ENCODE measurements around the gene SLC25A47.
"Not testable (repeated sequence)": the region's sequence is repeated elsewhere in the genome, so short reads cannot be mapped to it uniquely, and the experiment has no call there.

Gene SLC25A47

DNA sequence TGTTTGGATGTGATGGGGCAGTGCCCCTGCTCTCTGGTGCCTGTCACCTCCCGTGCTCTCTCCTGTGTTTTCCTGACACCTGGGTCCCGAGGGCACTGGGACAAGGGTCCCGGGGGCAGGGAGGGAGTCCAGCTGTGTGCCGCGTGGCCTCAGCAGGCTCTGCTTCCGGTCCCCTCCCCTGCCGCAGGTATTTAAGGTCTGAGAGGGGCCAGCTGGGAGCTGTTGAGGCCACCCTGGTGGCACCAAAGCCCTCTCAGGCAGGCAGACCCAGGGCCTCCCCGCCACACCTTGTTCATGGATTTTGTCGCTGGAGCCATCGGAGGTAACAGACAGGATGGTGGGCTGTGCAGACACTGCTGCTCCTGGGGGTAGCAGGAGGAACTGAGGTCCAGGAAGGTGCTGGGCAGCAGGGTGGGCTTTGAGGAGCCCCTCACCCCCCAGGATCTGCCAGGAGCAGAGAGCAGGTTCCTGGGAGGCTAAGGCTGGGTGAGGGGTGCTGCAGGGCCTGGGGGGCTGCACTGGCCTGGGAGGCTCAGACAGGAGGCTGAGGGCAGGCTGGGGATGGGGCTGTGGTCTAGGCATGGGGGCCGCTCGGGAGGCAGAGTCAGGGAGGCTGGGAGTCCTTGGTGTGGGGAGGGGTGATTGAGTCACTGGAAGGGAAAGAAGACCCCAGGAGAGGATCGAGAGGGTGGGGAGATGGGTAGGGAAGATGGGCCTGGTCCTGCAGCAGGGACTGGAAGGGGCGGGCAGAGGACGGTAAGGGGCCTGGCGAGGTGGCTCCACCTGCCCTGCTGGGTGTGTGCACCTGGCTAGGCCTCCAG is at the start of gene SLC25A47:
Gene SLC25A47 (plus strand): TSS at position 219 of the 821 bp plus-strand sequence. CDS start 76 bp downstream, at position 295.
- no peak for DNase-seq

DNA sequence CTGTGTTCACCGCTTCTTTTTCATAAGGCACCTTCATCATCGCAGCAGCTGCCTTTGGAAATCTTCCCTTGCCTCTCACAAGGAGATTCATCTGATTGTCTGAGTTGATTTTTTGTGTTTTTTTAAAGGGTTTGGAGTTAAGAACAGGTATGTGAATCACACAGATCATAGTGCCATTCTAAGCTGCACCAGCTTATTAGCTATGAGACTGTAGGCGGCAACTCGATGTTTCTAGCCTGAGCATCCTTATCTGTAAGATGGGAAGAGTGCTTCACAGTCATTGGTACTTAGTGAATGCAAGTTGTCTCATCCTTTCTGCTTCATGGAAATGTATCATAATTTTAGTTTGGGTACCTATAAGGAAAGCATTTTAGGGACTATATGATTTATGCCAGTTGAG is 48.9 kb upstream of the SLC25A47 start:
- DNase-seq, result no peak

DNA sequence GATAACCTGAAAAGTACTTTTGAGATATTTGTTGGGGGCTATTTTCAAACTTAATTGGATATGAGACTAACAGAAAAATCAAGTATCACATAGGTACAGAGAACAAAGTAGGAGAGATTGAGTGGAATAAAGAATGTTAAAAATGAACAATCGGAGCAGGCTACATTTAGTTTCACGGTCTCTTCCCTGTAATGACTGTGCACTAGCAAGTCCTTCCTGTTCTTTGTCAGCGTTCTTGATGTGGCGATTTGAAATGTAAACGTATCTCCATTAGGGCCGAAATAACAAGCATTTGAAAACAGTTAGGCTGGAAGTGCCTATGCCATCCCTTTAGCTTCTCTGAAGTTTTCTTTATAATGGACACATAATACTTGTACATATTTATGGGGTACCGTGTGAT is 47.9 kb upstream of the SLC25A47 start:
- no peak for DNase-seq

GRCh38 chr14:100278702-100279101 is 44.4 kb upstream of the SLC25A47 start:
- no peak for DNase-seq

DNA sequence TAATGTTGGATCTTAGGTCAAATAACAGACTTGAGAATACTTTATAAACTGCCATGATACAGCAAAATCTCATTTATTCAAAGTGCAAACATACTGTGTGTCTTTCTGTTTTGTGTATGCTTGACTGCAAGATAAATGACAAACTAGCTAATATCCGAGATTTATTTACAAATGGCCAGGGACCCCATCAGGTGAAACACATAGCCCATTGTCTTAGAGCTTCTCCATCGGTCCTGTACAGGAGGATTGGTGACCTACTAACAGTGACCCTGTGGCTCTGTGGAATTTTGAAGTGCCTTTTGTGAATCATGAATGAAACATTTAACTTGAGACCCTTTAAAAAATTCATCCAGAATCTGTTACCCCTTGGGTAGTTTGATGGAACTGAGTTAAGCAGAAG is 44.0 kb upstream of the SLC25A47 start:
- DNase-seq, result no peak

DNA sequence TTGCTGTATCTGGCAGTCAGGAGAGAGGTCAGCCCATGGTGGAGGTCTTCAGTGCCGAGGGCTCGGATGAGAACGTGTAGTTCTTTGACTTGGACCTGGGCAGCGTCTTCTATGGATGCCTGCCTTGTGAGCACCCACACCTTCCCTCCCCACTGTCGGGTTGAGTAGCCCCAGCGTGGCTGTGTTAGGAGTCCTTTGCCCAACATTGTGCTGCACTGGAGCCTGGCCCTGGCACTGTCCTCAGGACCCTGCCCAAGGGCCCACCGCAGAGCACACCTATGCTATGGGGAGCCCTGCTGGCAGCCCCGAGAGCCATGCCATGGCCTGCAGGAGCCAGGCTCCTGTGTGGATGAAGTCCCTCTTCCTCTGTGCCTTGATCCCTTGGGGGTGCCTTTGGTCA is 43.6 kb upstream of the SLC25A47 start:
- no peak for DNase-seq

DNA sequence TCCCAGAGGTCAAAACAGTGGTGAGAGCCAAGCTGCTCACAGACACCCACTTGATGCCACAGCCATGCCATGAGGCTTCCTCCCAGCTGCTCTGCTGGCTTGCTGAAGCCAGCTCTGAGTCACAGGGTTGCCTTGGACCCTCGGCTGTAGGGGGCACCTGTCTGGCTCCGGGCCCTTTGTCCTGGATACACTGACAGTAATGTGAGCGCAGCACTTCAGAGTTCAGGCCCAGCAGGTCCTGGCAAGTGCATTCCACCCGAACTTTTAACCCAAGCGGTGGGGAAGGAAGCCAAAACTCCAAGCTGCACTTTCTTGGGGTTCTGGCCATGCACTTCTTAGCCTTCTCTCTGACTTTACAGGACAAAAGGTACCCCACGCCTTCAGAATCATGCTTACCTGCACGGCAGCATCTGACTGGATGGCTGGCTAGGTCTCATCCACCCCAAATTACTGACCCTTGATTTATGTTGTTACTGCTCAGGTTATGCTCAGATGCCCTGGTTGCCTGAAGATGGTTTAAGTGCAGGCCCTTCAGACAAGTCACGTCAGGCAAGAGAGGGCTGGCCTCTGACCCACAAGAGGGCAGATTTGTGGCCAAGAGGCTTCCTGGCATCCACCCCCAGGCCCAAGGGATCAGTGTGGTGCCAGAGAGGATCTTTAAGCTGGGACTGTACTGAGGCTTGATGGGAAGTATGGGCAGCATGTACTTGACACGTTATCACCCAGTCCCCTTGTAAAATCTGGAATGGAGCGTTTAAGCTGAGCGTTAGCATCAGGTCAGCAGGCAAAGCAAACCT is 41.7 kb upstream of the SLC25A47 start:
- no peak for DNase-seq

- DNase-seq, result no peak
Measured at GRCh38 chr14:100282083-100282350, 41.1 kb upstream of the SLC25A47 start.

GRCh38 chr14:100282766-100283419 is 40.2 kb upstream of the SLC25A47 start:
- DNase-seq, result no peak

DNA sequence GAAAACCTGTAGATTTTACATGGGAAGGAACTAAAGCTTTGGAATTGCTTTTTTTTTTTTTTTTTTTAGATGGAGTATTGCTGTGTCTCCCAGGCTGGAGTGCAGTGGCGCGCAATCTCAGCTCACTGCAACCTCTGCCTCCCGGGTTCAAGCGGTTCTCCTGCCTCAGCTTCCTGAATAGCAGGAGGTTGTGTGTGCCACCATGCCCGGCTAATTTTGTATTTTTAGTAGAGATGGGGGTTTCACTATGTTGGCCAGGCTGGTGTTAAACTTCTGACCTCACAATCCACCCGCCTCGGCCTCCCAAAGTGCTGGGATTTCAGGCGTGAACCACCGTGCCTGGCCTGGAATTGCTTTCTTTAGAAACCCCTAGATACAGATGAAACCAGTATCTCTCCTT is 39.7 kb upstream of the SLC25A47 start:
- DNase-seq, result not testable (repeated sequence)

DNA sequence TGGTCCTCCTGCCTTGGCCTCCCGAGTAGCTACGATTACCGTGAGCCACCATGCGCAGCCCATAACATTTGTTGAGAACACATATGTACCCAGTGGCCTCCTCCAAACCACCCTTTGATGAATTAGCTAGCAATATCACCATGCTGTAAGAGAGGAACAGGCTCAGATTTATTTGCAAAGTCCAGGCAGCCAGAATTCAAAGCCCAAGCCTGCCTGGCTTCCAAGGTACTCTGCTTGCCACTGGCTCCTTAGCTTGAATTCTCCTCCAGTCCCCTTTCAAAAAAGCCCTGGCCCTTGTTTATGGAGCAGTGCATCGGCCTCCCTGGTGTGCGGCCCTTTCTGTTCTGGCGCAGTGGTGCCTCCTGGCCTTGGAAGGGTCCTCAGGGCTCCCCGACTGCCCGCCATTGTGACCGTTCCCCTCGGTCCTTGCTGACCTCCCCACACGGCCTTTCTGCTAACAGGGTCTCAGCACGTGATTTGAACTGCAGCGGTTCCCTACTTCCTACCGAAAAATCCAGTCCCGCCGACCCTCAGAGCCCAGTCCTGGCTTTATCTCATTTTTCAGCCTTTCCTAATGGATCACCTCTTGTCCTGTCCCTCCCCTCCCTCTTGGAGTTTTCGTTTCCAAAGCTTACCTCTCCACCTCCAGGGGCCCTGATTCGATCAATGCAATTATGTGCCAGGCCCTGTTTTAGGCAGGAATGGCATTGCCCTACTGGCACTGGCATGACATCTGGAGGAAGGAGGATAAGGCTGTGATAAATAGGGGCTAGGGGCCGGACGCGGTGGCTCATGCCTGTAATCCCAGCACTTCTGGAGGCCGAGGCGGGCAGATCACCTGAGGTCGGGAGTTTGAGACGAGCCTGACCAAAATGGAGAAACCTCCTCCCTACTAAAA is 38.9 kb upstream of the SLC25A47 start:
- DNase-seq, result no peak

DNA sequence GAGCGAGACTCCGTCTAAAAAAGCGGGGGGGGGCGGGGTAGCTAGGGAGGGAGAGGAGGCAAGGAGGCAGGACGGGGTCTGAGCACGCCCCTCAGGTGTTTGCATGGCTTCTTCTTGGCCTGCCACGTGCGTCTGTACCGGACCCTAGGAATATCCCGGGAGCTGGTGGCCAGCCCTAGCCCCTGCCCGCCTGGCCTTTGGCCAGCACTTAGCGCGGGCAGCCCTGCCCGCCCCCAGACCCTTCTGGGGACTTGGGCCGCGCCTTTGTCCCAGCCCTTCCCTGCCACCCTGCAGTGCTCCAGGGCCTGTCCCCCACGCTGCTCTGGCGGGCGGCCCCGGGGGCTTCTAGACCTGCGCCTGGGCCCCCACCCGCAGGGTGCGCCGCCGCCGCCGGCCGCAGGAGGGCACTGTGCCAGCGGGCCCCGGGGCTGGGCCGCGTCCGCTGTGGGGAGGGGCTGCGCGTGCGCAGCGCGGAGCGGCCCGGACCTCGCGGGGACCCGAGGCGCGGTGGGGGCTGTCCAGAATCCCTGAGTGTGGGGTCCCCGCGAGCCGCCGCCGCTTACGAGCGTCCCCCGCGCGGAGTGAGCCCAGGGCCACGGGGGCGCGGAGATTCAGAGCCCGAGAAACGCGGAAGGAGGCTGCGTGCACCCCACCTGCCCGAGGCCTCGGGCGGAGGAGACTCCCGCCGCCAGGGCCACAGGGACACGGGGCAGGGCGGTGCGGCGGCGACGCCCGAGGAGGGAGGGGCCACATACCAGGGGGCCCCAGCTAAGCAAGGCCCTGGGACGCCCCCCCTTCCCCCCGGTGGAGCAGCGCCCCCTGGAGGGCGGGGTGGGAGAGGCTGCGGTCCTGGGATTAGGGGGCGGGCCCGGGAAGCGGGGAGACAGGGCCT is 37.9 kb upstream of the SLC25A47 start:
- DNase-seq, result peak; percentile 82

DNA sequence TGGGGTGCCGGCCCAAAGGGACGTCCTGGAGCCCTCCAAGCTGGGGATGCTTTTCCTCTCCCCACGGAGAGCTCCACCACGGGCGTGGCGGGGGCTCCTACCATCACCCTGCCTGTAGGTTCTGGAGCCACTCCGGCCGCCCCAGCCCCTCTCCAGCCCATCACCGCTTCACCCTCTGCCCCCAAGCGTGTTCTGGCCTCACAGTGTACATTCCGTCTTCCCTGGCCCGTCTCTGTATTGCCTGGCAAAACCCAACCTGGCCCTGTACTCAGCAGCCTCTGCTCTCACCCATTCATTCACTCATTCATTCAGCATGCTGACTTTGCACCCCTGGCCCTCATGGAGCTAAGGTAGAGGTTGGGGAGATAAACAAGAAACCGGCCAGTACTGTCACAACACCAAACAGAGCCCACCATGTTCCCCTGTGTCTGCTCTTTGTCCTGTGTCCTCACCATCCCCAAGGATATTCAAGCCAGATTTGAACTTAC is 37.2 kb upstream of the SLC25A47 start:
- no peak for DNase-seq

- DNase-seq, result no peak
Measured at GRCh38 chr14:100286484-100287191, 36.5 kb upstream of the SLC25A47 start.

DNA sequence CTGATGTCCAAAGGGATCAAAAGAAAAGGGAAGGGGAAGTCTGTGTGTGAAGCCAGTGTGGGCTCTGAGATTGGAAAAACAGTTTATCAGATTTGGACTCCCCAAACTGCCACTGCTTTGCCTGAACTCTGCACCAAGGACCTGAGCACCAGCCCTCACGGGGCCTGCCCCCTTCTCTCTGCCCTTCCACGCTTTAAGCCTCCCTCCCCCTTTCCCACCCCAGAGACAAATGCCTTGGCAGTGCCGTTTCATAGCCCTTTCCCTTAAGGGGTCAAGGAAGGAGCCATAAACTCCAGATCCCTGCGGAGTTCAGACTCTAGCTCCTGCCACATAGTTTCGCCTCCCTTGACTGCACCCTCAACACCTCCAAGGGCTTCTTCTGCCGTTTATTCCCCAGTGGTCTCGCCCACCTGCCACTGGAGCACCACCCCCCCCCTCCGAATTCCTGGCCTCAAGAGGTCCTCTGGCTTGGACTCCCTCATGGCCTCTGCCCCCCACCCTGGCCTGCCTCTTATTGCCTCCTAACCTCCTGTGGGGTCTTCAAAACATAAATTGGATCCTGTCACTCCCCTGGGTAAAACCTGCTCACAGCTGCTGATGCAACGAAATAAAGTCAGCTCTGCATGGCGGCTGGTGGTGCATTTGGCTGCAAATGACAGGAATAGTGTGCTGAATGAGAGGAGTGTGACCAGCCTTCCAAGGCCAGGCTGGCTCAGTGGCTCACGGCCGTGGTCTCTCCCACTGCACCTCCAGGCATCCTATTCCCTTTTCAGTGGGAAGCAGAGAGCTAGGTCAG is 35.7 kb upstream of the SLC25A47 start:
- no peak for DNase-seq

GRCh38 chr14:100287998-100288295 is 35.2 kb upstream of the SLC25A47 start:
- not testable (repeated sequence) for DNase-seq

- no peak for DNase-seq
Measured at GRCh38 chr14:100288382-100289185, 34.6 kb upstream of the SLC25A47 start.

GRCh38 chr14:100289916-100290606 is 33.1 kb upstream of the SLC25A47 start:
- no peak for DNase-seq
